HG03108 (cell line): ENCODE measurements around the gene NFIB.

ENCODE experiments used
- ATAC-seq: cut with Tn5 transposase; IDR thresholded peaks from one replicate; pipeline ENCODE4 v1.9.1; 2021; ENCODE audit warnings: moderate library complexity; ENCODE audit not compliant: unreplicated experiment

NFIB gene

GRCh38 chr9:14084867-14085266 lies 229.1 kb downstream of the NFIB start:
- ATAC-seq: no peak

- no peak for ATAC-seq
These were observed 230.6 kb downstream of the NFIB start for GRCh38 chr9:14083366-14083765.

GRCh38 chr9:14082732-14083131 lies 231.2 kb downstream of the NFIB start:
- ATAC-seq: no peak

- ATAC-seq: no peak
These were observed 232.2 kb downstream of the NFIB start for GRCh38 chr9:14081745-14082144.

GRCh38 chr9:14080959-14081542 lies 232.9 kb downstream of the NFIB start:
- no peak for ATAC-seq

- no peak for ATAC-seq
These were observed 234.5 kb downstream of the NFIB start for GRCh38 chr9:14079440-14079839.

GRCh38 chr9:14077672-14078071 lies 236.3 kb downstream of the NFIB start:
- ATAC-seq: no peak

GRCh38 chr9:14075218-14075617 lies 238.7 kb downstream of the NFIB start:
- no peak for ATAC-seq

- ATAC-seq: no peak
These were observed 241.1 kb downstream of the NFIB start for GRCh38 chr9:14072850-14073249.

- ATAC-seq: no peak
These were observed 242.5 kb downstream of the NFIB start for GRCh38 chr9:14071484-14071883.

GRCh38 chr9:14068690-14069089 lies 245.3 kb downstream of the NFIB start:
- ATAC-seq: no peak

GRCh38 chr9:14066831-14067230 lies 247.1 kb downstream of the NFIB start:
- no peak for ATAC-seq

GRCh38 chr9:14066032-14066431 lies 247.9 kb downstream of the NFIB start:
- no peak for ATAC-seq

- ATAC-seq: no peak
These were observed 249.0 kb downstream of the NFIB start for GRCh38 chr9:14064940-14065339.

GRCh38 chr9:14063756-14064155 lies 250.2 kb downstream of the NFIB start:
- no peak for ATAC-seq

GRCh38 chr9:14062586-14063221 lies 251.2 kb downstream of the NFIB start:
- no peak for ATAC-seq

GRCh38 chr9:14061936-14062585 lies 251.9 kb downstream of the NFIB start:
- no peak for ATAC-seq

- ATAC-seq: no peak
These were observed 255.6 kb downstream of the NFIB start for GRCh38 chr9:14058325-14058688.

- no peak for ATAC-seq
These were observed 256.3 kb downstream of the NFIB start for GRCh38 chr9:14057368-14058324.

GRCh38 chr9:14056316-14056861 lies 257.6 kb downstream of the NFIB start:
- ATAC-seq: no peak

- no peak for ATAC-seq
These were observed 259.8 kb downstream of the NFIB start for GRCh38 chr9:14054096-14054495.
